Tibial nerve (tissue), 4 donors: ENCODE results near the gene SMG6. TPM values are rescaled to one million over a fixed set of nuclear protein-coding genes. Genes with fewer than 3 reads are reported as not detected.
"Not testable (repeated sequence)": the region's sequence is repeated elsewhere in the genome, so short reads cannot be mapped to it uniquely, and the experiment has no call there.

Experiments
- DNase-seq, 2 donors: peaks; one replicate each; pipeline ENCODE4 v3.0.0-alpha.2; 2019; ENCODE audit warnings: low spot score in 2 of 2
- H3K27ac ChIP-seq, 4 donors: fragments of 200-600 bp; sonication (generic) in 3 of 4; one replicate each; pipeline ENCODE4 v1.5.1; 2017 to 2019; ENCODE audit warnings: mild to moderate bottlenecking in 1 of 4
- H3K27me3 ChIP-seq, 2 donors: fragments of 200-600 bp; sonication (generic) in 1 of 2; one replicate each; pipeline versions ENCODE4 v1.5.1 to v1.6.0; 2017 to 2019
- H3K36me3 ChIP-seq, 3 donors: fragments of 200-600 bp; sonication (generic); one replicate each; pipeline ENCODE4 v1.5.1; 2018 to 2019
- H3K4me1 ChIP-seq, 4 donors: fragments of 200-600 bp; sonication (generic) in 3 of 4; one replicate each; pipeline ENCODE4 v1.5.1; 2017 to 2019
- H3K4me3 ChIP-seq, 4 donors: fragments of 200-600 bp; sonication (generic) in 3 of 4; one replicate each; pipeline ENCODE4 v1.5.1; 2017 to 2019; ENCODE audit warnings: mild to moderate bottlenecking in 1 of 4, moderate library complexity in 1 of 4
- H3K9me3 ChIP-seq, 4 donors: fragments of 200-600 bp; sonication (generic) in 3 of 4; one replicate each; pipeline ENCODE4 v1.5.1; 2017 to 2019
- EP300 ChIP-seq, 2 donors: sonication (generic); formaldehyde crosslinking; IDR thresholded peaks; one replicate each; pipeline ENCODE4 v1.6.1; 2017; ENCODE audit warnings: antibody characterized with exemption in 2 of 2, mild to moderate bottlenecking in 1 of 2
- POLR2A ChIP-seq, 2 donors: fragments of 450-650 bp; IDR thresholded peaks; one replicate each; pipeline ENCODE4 v1.6.1; 2017; ENCODE audit warnings: antibody characterized with exemption in 2 of 2, mild to moderate bottlenecking in 2 of 2, moderate library complexity in 2 of 2
- WGBS, 2 donors: methylation state at CpG; one replicate each; pipeline ENCODE4 v1.1.5; 2018; 5-methylcytosine and 5-hydroxymethylcytosine counted together
- total RNA-seq, 4 donors: library from RNA; depleted of rRNA; stranded (reverse); fragments of >200 nt; gene quantifications; one replicate each; pipeline ENCODE4 v1.1.0, GENCODE V29; 2016
- TF ChIP-seq, protein P1 (sequence below), 5 experiments: fragments of 200-600 bp in 3 of 5; fragments of 450-650 bp in 2 of 5; sonication (generic) in 3 of 5; IDR thresholded peaks; one replicate each; pipeline ENCODE4 v1.5.1; 2016 to 2019; ENCODE audit warnings: antibody characterized with exemption in 5 of 5, mild to moderate bottlenecking in 3 of 5, moderate library complexity in 2 of 5

The SMG6 gene
- total RNA-seq, 4 donors from 2014 or later = 29.5 to 86.5 (median 40.1) TPM

DNA sequence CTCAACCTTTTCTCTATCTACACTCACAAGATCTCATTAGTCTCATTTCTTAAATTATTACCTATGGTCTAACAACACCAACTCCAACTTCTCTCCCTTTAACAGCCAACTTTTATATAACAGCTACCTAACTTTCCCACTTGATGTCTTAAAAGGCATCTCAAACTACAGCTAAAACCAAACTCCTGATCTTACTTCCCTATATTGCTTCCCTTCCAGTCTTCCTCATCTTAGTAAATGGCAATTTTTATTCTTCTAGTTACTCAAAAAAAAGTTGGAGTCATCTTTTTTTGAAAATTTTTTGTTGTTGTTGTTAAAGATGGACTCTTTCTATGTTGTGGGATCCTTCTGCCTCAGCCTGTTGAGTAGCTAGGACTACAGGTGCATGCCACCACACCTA is 15.5 kb upstream of the SMG6 start:
- Histone ChIP-seq H3K27me3 (no peaks in the 10 kb centered on the region), H3K9me3 (no peaks in the 10 kb centered on the region), H3K27ac (no peak overlapping the region), H3K4me3 (no peak overlapping the region), H3K4me1 (no peaks in the 10 kb centered on the region), H3K36me3 (peaks cover 4 to 63% (median 14%) of the 10 kb centered on the region in 3 donors)
- TF ChIP-seq, protein P1, sequence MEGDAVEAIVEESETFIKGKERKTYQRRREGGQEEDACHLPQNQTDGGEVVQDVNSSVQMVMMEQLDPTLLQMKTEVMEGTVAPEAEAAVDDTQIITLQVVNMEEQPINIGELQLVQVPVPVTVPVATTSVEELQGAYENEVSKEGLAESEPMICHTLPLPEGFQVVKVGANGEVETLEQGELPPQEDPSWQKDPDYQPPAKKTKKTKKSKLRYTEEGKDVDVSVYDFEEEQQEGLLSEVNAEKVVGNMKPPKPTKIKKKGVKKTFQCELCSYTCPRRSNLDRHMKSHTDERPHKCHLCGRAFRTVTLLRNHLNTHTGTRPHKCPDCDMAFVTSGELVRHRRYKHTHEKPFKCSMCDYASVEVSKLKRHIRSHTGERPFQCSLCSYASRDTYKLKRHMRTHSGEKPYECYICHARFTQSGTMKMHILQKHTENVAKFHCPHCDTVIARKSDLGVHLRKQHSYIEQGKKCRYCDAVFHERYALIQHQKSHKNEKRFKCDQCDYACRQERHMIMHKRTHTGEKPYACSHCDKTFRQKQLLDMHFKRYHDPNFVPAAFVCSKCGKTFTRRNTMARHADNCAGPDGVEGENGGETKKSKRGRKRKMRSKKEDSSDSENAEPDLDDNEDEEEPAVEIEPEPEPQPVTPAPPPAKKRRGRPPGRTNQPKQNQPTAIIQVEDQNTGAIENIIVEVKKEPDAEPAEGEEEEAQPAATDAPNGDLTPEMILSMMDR (IDR thresholded peaks at IDR 0.05) = no peak
- no peak for TF ChIP-seq EP300 (IDR thresholded peaks at IDR 0.05)
- no peak for TF ChIP-seq POLR2A (IDR thresholded peaks at IDR 0.05)
- no peak for DNase-seq

DNA sequence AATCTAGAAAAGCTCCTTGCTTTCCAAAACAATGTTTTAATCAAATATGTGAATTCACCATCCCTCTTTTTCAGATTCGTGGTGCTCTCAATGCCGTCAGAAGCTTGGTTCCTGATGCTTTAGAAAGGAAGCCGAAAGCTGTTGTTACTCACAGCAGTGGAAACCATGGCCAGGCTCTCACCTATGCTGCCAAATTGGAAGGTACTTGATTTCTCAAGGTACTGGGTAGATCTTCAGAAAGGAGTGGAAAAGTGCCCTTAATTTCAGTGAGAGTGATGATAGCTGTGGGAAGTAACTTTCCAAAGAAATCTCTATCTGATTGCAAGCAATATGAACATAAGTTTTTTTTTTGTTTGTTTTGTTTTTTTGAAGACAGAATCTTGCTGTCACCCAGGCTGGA is 14.2 kb upstream of the SMG6 start:
- Histone ChIP-seq H3K4me1 (no peaks in the 10 kb centered on the region), H3K9me3 (no peaks in the 10 kb centered on the region), H3K27me3 (no peaks in the 10 kb centered on the region), H3K36me3 (peaks cover 0 to 50% (median 2%) of the 10 kb centered on the region in 3 donors), H3K4me3 (no peak overlapping the region), H3K27ac (no peak overlapping the region)
- WGBS, 2 donors = 91 to 94% methylated on average over 3 of the region's 3 CpGs
- DNase-seq = no peak
- TF ChIP-seq POLR2A (IDR thresholded peaks at IDR 0.05) = no peak
- TF ChIP-seq EP300 (IDR thresholded peaks at IDR 0.05) = no peak
- TF ChIP-seq, protein P1 (IDR thresholded peaks at IDR 0.05) = no peak

DNA sequence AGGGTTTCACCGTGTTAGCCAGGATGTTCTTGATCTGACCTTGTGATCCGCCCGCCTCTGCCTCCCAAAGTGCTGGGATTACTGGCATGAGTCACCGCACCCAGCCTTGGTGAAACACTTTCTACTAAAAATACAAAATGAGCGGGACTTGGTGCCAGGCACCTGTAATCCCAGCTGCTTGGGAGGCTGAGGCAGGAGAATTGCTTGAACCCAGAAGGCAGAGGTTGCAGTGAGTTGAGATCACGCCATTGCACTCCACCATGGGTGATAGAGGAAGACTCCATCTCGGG is 13.3 kb upstream of the SMG6 start:
- H3K9me3 ChIP-seq, H3K4me3 ChIP-seq, H3K27ac ChIP-seq, H3K27me3 ChIP-seq, H3K4me1 ChIP-seq, DNase-seq: not testable (repeated sequence)
- peaks cover 0 to 41% (median 0%) of the 10 kb centered on the region in 3 donors for H3K36me3 ChIP-seq
- 91 to 97% methylated on average over 7 of the region's 7 CpGs for WGBS, 2 donors

DNA sequence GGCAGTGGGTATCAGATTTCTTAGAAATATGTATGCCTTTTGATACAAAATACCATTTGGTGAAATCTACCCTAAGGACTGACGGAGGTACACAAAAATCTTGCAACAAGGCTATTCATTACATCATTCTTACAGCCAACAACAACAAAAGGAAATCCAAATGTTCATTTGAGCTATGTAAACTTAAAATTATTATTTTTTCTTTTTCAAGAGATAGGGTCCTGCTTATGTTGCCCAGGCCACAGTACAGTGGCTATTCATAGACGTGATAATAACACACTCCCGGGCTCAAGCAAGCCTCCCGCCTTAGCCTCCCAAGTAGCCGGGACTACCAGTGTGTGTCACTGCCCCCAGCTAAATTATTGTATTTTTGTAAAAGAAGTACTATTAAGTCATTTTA is 9.2 kb upstream of the SMG6 start:
- Histone ChIP-seq H3K36me3 (peaks cover 0 to 10% (median 0%) of the 10 kb centered on the region in 3 donors), H3K27ac (no peak overlapping the region), H3K27me3 (no peaks in the 10 kb centered on the region), H3K4me3 (no peak overlapping the region), H3K9me3 (no peaks in the 10 kb centered on the region), H3K4me1 (peaks cover 0 to 3% (median 0%) of the 10 kb centered on the region in 4 donors)
- TF ChIP-seq EP300 (IDR thresholded peaks at IDR 0.05) (no peak), POLR2A (IDR thresholded peaks at IDR 0.05) (no peak)
- TF ChIP-seq, protein P1 (IDR thresholded peaks at IDR 0.05) = no peak
- DNase-seq = no peak
- 57 to 79% methylated on average over 5 of the region's 5 CpGs for WGBS, 2 donors

DNA sequence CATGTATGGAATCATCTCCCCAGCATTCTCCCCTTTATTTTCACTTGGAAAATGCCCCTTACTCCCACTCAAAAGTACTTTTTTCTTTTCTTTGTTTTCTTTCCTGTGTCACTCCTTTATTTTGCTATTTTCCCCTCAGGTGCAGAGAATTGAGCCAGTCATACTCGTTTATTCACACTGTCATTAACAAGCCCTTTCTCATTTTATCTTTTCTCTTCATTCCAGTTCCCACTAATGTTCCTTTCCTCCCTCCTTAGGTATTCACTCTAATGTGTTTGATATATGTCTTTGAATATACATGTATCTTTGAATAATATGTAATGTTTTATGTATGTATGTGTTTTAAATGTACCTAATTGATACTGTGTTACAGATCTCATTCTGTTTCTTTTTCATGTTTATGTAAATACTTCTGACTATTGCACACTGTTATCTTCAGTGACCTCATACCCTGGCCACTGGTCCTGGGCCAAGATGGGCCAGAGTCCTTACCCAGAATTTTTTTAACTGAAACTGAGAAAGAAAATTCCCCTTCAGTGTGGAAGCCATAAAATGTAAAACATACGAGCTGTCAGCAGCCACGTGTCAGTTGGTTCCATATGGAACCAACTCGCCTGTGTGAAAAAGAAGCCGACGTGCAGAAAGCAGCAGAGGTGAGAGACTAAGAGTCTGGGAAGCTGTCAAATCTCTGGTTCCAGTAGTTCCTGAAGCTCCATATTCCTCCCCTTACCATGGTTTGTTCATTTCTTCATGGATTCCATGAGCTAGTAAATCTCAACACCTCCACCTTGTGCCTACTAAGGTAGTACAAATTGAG is 6.0 kb upstream of the SMG6 start:
- H3K4me3 ChIP-seq = no peak overlapping the region
- H3K4me1 ChIP-seq = peaks cover 0 to 5% (median 0%) of the 10 kb centered on the region in 4 donors
- WGBS, 2 donors = 62 to 63% methylated on average over 6 of the region's 6 CpGs
- no peak overlapping the region for H3K27ac ChIP-seq
- peaks cover 0 to 6% (median 0%) of the 10 kb centered on the region in 3 donors for H3K36me3 ChIP-seq
- H3K9me3 ChIP-seq = no peaks in the 10 kb centered on the region
- H3K27me3 ChIP-seq = no peaks in the 10 kb centered on the region
- TF ChIP-seq EP300 (IDR thresholded peaks at IDR 0.05) (no peak), POLR2A (IDR thresholded peaks at IDR 0.05) (no peak)
- TF ChIP-seq, protein P1 (IDR thresholded peaks at IDR 0.05) = no peak
- no peak for DNase-seq
